ENCODE data around the gene ADK.
A peak's percentile ranks its signal among the peaks of the same experiment; 100 is the strongest.
"Not testable (repeated sequence)": the region's sequence is repeated elsewhere in the genome, so short reads cannot be mapped to it uniquely, and the experiment has no call there.

Gene ADK

DNA sequence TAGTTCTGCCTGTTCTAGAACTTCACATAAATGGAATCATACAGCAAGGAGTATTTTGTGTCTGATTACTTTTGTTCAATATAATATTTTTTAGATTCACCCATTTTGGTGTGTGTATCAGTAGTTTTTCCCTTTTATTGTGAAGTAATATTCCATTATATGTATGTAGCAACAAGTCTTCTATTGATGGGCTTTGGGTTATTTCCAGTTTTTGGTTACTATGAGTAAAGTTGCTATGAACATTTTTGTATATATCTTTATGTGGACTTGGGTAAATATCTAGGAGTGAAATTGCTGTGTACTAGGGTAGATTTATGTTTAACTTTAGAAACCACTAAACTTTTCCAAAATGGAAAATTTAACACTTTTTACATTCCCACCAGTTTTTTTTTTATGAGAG is 35.7 kb downstream of the ADK start:
- Histone ChIP-seq H3K27ac (ENCODE audit: low read length) (no peak overlapping the region), H3K4me1 (ENCODE audit: low read length) (peaks cover 20% of the 10 kb centered on the region), H3K36me3 (replicated peaks; ENCODE audit: low read depth, low read length) (no peaks in the 10 kb centered on the region), H3K9ac (ENCODE audit: low read length) (no peak overlapping the region), H3K9me3 (ENCODE audit: insufficient read depth, low read length) (no peaks in the 10 kb centered on the region), H4K20me1 (ENCODE audit: insufficient read depth, low read length) (no peaks in the 10 kb centered on the region), H3K27me3 (ENCODE audit: low read depth, low read length) (no peaks in the 10 kb centered on the region), H3K79me2 (ENCODE audit: low read length) (peaks cover 75% of the 10 kb centered on the region), H2AFZ (ENCODE audit: low read depth, low read length) (no peak overlapping the region), H3K4me3 (ENCODE audit: low read length) (no peak overlapping the region), H3K4me2 (ENCODE audit: low read length) (no peak overlapping the region)
- TF ChIP-seq, protein P1, sequence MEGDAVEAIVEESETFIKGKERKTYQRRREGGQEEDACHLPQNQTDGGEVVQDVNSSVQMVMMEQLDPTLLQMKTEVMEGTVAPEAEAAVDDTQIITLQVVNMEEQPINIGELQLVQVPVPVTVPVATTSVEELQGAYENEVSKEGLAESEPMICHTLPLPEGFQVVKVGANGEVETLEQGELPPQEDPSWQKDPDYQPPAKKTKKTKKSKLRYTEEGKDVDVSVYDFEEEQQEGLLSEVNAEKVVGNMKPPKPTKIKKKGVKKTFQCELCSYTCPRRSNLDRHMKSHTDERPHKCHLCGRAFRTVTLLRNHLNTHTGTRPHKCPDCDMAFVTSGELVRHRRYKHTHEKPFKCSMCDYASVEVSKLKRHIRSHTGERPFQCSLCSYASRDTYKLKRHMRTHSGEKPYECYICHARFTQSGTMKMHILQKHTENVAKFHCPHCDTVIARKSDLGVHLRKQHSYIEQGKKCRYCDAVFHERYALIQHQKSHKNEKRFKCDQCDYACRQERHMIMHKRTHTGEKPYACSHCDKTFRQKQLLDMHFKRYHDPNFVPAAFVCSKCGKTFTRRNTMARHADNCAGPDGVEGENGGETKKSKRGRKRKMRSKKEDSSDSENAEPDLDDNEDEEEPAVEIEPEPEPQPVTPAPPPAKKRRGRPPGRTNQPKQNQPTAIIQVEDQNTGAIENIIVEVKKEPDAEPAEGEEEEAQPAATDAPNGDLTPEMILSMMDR (IDR thresholded peaks at IDR 0.05; ENCODE audit: low read depth, low read length) = no peak
- no peak for TF ChIP-seq EZH2phosphoT487 (IDR thresholded peaks at IDR 0.05; ENCODE audit: low read depth)

DNA sequence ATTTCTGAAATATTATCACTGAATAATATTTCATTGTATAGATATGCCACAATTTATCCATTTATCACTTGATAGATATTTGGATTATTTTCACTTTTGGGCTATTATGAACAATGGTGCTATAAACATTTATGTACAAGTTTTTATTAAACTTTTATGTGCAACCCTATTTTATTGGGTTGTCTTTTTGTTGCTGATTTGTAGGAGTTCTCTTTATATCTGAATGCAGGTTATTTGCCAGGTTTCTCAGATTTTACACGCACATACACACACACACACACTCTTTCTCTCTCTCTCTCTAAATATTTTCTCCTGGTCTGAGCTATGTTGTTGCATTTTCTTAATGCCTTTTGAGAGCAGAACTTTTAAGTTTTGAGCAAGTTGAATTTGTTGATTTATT is 36.2 kb downstream of the ADK start:
- Histone ChIP-seq H2AFZ (ENCODE audit: low read depth, low read length) (no peak overlapping the region), H3K9me3 (ENCODE audit: insufficient read depth, low read length) (no peaks in the 10 kb centered on the region), H3K27ac (ENCODE audit: low read length) (no peak overlapping the region), H3K4me2 (ENCODE audit: low read length) (no peak overlapping the region), H3K9ac (ENCODE audit: low read length) (no peak overlapping the region), H3K4me1 (ENCODE audit: low read length) (peaks cover 15% of the 10 kb centered on the region), H4K20me1 (ENCODE audit: insufficient read depth, low read length) (no peaks in the 10 kb centered on the region), H3K27me3 (ENCODE audit: low read depth, low read length) (no peaks in the 10 kb centered on the region), H3K4me3 (ENCODE audit: low read length) (no peak overlapping the region), H3K36me3 (replicated peaks; ENCODE audit: low read depth, low read length) (no peaks in the 10 kb centered on the region), H3K79me2 (ENCODE audit: low read length) (peaks cover 78% of the 10 kb centered on the region)
- no peak for TF ChIP-seq EZH2phosphoT487 (IDR thresholded peaks at IDR 0.05; ENCODE audit: low read depth)
- TF ChIP-seq, protein P1 (IDR thresholded peaks at IDR 0.05; ENCODE audit: low read depth, low read length) = no peak

DNA sequence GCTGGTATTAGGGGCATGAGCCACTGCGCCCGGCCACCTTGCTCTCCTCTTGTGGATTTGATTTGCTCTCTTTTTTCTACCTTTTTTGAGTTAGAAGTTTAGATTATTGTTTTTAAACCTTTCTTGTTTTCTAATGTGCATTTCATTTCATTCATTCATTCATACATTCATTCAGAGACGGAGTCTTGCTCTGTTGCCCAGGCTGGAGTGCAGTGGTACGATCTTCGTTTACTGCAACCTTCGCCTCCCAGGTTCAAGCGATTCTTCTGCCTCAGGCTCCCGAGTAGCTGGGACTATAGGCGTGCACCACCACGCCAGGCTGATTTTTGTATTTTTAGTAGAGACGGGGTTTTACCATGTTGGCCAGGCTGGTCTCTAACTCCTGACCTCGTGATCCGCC is 37.6 kb downstream of the ADK start:
- not testable (repeated sequence) for H3K36me3 ChIP-seq (replicated peaks; ENCODE audit: low read depth, low read length); H2AFZ ChIP-seq (ENCODE audit: low read depth, low read length); H3K4me2 ChIP-seq (ENCODE audit: low read length); H3K4me3 ChIP-seq (ENCODE audit: low read length); H3K9me3 ChIP-seq (ENCODE audit: insufficient read depth, low read length); H3K9ac ChIP-seq (ENCODE audit: low read length); H4K20me1 ChIP-seq (ENCODE audit: insufficient read depth, low read length); H3K27me3 ChIP-seq (ENCODE audit: low read depth, low read length); H3K27ac ChIP-seq (ENCODE audit: low read length)
- Histone ChIP-seq H3K4me1 (ENCODE audit: low read length) (peaks cover 15% of the 10 kb centered on the region), H3K79me2 (ENCODE audit: low read length) (peaks cover 75% of the 10 kb centered on the region)

DNA sequence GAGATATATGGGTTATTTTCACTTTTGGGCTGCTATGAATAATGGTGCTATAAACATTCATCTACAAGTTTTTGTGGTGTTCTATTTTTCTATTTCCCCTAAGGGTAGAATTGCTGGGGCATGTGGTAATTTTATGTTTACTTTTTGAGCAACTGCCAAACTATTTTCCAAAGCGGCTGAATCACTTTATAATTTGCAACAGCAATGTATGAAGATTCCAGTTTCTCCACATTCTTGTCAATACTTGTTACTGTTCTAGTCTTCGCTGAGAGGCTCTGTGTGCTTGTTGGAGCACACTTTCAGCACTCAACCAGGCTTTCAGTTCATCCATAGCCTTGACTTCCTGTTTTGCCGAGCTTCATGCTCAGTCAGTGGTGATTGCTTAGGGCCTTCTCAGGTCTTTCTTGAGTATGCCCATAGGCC is 39.0 kb downstream of the ADK start:
- Histone ChIP-seq H3K36me3 (replicated peaks; ENCODE audit: low read depth, low read length) (no peaks in the 10 kb centered on the region), H2AFZ (ENCODE audit: low read depth, low read length) (peak overlapping the region; percentile 52; the same call in 1 of the 2 replicates), H3K79me2 (ENCODE audit: low read length) (peaks cover 82% of the 10 kb centered on the region), H3K4me2 (ENCODE audit: low read length) (peak overlapping the region; percentile 87), H3K4me1 (ENCODE audit: low read length) (peaks cover 15% of the 10 kb centered on the region), H3K27me3 (ENCODE audit: low read depth, low read length) (no peaks in the 10 kb centered on the region), H4K20me1 (ENCODE audit: insufficient read depth, low read length) (no peaks in the 10 kb centered on the region), H3K9ac (ENCODE audit: low read length) (peak overlapping the region; percentile 49), H3K27ac (ENCODE audit: low read length) (peak overlapping the region; percentile 42), H3K4me3 (ENCODE audit: low read length) (peak overlapping the region; percentile 65), H3K9me3 (ENCODE audit: insufficient read depth, low read length) (no peaks in the 10 kb centered on the region)
- TF ChIP-seq, protein P1 (IDR thresholded peaks at IDR 0.05; ENCODE audit: low read depth, low read length) = no peak
- TF ChIP-seq EZH2phosphoT487 (IDR thresholded peaks at IDR 0.05; ENCODE audit: low read depth) = no peak

DNA sequence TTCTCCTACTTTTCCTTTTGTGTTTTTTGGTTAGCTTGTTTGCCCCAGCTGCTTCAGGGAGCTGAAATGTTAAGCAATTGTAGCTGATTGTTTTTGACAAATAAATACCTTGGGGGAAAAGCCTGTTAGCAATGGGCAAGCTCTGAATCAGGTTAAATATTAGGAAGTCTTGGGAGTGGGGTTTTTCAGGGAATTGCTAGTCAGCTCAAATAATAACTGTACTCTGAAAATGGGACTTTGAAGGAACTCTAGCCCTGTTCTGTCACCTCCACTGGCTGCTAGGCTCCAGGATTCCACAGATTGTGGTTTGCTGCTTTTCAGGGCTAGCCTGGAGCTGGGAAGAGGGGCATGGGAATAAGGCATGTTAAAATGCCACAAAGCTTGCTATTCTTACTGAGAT is 39.5 kb downstream of the ADK start:
- peak overlapping the region; percentile 49 for H3K9ac ChIP-seq (ENCODE audit: low read length)
- no peaks in the 10 kb centered on the region for H4K20me1 ChIP-seq (ENCODE audit: insufficient read depth, low read length)
- H3K4me1 ChIP-seq (ENCODE audit: low read length) = peaks cover 15% of the 10 kb centered on the region
- H3K4me3 ChIP-seq (ENCODE audit: low read length) = peak overlapping the region; percentile 65
- peaks cover 81% of the 10 kb centered on the region for H3K79me2 ChIP-seq (ENCODE audit: low read length)
- H3K27me3 ChIP-seq (ENCODE audit: low read depth, low read length) = no peaks in the 10 kb centered on the region
- H3K27ac ChIP-seq (ENCODE audit: low read length) = peak overlapping the region; percentile 42
- peak overlapping the region; percentile 52; the same call in 1 of the 2 replicates for H2AFZ ChIP-seq (ENCODE audit: low read depth, low read length)
- H3K36me3 ChIP-seq (replicated peaks; ENCODE audit: low read depth, low read length) = no peaks in the 10 kb centered on the region
- H3K9me3 ChIP-seq (ENCODE audit: insufficient read depth, low read length) = no peaks in the 10 kb centered on the region
- peak overlapping the region; percentile 87 for H3K4me2 ChIP-seq (ENCODE audit: low read length)
- TF ChIP-seq EZH2phosphoT487 (IDR thresholded peaks at IDR 0.05; ENCODE audit: low read depth) = no peak
- TF ChIP-seq, protein P1 (IDR thresholded peaks at IDR 0.05; ENCODE audit: low read depth, low read length) = no peak

Data from OCI-LY3 (cell line).